ENCODE measurements around the gene AFF3. TPM values are rescaled to one million over a fixed set of nuclear protein-coding genes. Genes with fewer than 3 reads are reported as not detected.

The AFF3 gene
- total and polyA plus RNA-seq, 10 of the 15 experiments (the other 5 are each of a cell fraction or from before 2014, with no cell fraction given), result 0.26 to 5.5 (median 3.0) TPM

DNA sequence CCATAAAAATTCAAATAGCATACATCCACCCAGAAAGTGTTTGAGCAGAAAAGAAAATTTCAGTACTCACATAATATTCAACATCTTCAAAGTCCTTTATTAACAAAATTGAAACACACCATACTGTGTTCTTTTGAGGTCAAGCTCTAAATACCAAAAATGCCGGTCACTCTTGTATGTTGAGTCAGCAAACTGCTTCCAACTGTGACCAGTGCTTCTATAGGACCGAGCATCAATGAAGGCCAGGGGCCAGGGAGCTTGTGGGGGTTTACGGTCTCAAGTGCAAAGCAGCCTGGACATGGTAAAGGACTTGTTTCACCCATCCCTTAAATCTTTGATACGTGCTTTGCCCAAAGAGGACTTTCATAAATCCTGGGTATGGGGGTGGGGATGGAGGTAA lies 539.9 kb downstream of the AFF3 start:
- no TSS peak for BruUV-seq (replicated peaks)
- Histone ChIP-seq H3K79me2 (ENCODE audit: control insufficient read depth, insufficient read depth, low read length) (no peaks in the 10 kb centered on the region), H3K9ac (ENCODE audit: control insufficient read depth, insufficient read depth, low read length) (no peak overlapping the region), H4K20me1 (ENCODE audit: control insufficient read depth, insufficient read depth) (no peaks in the 10 kb centered on the region), H3K9me3 (replicated peaks; ENCODE audit: control insufficient read depth, insufficient read depth, low read length) (no peaks in the 10 kb centered on the region), H3K4me2 (ENCODE audit: control insufficient read depth, insufficient read depth) (no peak overlapping the region), H3K27ac (ENCODE audit: control insufficient read depth, insufficient read depth) (no peak overlapping the region), H3K4me1 (ENCODE audit: control insufficient read depth, insufficient read depth, low read length) (no peaks in the 10 kb centered on the region), H3K36me3 (ENCODE audit: control insufficient read depth in 2 of 2, insufficient read depth in 2 of 2, low read length in 1 of 2) (no peaks in the 10 kb centered on the region), H3K4me3 (no peak overlapping the region), H2AFZ (ENCODE audit: control insufficient read depth, low read depth, low read length) (no peak overlapping the region), H3K27me3 (replicated peaks in 1 of 2; ENCODE audit: control insufficient read depth in 2 of 2, insufficient read depth in 2 of 2, low read length in 1 of 2) (no peaks in the 10 kb centered on the region; a peak in 2 of 4 replicates)
- ChIA-PET POLR2A (no interaction called here), RAD21 (ENCODE audit: unreplicated experiment) (no interaction called here), SMC1A (ENCODE audit: uncharacterized antibody, unreplicated experiment) (no interaction called here), CTCF (no interaction called here)
- FAIRE-seq (no peak), DNase-seq (ENCODE audit: low read depth, low spot score) (no peak), ATAC-seq (no peak)
- intact Hi-C loops (cut with micrococcal nuclease; ENCODE audit: unreplicated experiment), result no loop called here
- in situ Hi-C loops (cut with MboI), result no loop called here
- WGBS (ENCODE audit: insufficient coverage, insufficient replicate concordance, low lambda C conversion rate, missing lambda C conversion rate), result 45% methylated on average over 4 of the region's 4 CpGs
- no peak for TF ChIP-seq BRCA1 (IDR thresholded peaks at IDR 0.05; ENCODE audit: low read depth, low read length)
- no peak for TF ChIP-seq TAF1 (IDR thresholded peaks at IDR 0.05; ENCODE audit: borderline replicate concordance, low read depth, low read length)
- TF ChIP-seq KAT2A (conservative IDR thresholded peaks at IDR 0.05; ENCODE audit: control insufficient read depth, low read depth, low read length), result no peak
- no peak for TF ChIP-seq SMC3 (IDR thresholded peaks at IDR 0.05; ENCODE audit: borderline replicate concordance, low read length)
- TF ChIP-seq POU2F2 (IDR thresholded peaks at IDR 0.05; ENCODE audit: borderline replicate concordance, low read depth, low read length), result no peak
- TF ChIP-seq, protein P1, sequence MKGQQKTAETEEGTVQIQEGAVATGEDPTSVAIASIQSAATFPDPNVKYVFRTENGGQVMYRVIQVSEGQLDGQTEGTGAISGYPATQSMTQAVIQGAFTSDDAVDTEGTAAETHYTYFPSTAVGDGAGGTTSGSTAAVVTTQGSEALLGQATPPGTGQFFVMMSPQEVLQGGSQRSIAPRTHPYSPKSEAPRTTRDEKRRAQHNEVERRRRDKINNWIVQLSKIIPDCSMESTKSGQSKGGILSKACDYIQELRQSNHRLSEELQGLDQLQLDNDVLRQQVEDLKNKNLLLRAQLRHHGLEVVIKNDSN (IDR thresholded peaks at IDR 0.05; ENCODE audit: borderline replicate concordance, extremely low read length, insufficient read depth, low read depth, low read length), result no peak
- TF ChIP-seq, protein P2, sequence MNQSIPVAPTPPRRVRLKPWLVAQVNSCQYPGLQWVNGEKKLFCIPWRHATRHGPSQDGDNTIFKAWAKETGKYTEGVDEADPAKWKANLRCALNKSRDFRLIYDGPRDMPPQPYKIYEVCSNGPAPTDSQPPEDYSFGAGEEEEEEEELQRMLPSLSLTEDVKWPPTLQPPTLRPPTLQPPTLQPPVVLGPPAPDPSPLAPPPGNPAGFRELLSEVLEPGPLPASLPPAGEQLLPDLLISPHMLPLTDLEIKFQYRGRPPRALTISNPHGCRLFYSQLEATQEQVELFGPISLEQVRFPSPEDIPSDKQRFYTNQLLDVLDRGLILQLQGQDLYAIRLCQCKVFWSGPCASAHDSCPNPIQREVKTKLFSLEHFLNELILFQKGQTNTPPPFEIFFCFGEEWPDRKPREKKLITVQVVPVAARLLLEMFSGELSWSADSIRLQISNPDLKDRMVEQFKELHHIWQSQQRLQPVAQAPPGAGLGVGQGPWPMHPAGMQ (IDR thresholded peaks at IDR 0.05; ENCODE audit: borderline replicate concordance), result no peak
- no peak for TF ChIP-seq MEF2A (IDR thresholded peaks at IDR 0.05; ENCODE audit: insufficient read depth, low read depth, low read length)
- no peak for TF ChIP-seq RBBP5 (conservative IDR thresholded peaks at IDR 0.05)

Data from GM12878 (cell line).